ENCODE results near the gene USP46.

USP46 gene

GRCh38 chr4:52621567-52621966 is 37.5 kb downstream of the USP46 start:
- H4K20me1 ChIP-seq (ENCODE audit: insufficient read depth), result no peaks in the 10 kb centered on the region
- no peaks in the 10 kb centered on the region for H3K36me3 ChIP-seq (ENCODE audit: insufficient read depth)
- no peaks in the 10 kb centered on the region for H3K79me2 ChIP-seq (ENCODE audit: insufficient read depth, low read depth)
- H2AFZ ChIP-seq (ENCODE audit: low read depth), result no peak overlapping the region
- H3K27ac ChIP-seq, result no peak overlapping the region
- no peak overlapping the region for H3K4me3 ChIP-seq (IDR thresholded peaks at IDR 0.05; ENCODE audit: insufficient read depth, low read depth, low read length)
- H3K27me3 ChIP-seq (ENCODE audit: insufficient read depth, low read depth), result no peaks in the 10 kb centered on the region
- H3K4me2 ChIP-seq, result no peak overlapping the region
- H3K4me1 ChIP-seq (ENCODE audit: low read depth, poor library complexity, severe bottlenecking), result no peaks in the 10 kb centered on the region
- no peak overlapping the region for H3K9ac ChIP-seq
- TF ChIP-seq, protein P1, sequence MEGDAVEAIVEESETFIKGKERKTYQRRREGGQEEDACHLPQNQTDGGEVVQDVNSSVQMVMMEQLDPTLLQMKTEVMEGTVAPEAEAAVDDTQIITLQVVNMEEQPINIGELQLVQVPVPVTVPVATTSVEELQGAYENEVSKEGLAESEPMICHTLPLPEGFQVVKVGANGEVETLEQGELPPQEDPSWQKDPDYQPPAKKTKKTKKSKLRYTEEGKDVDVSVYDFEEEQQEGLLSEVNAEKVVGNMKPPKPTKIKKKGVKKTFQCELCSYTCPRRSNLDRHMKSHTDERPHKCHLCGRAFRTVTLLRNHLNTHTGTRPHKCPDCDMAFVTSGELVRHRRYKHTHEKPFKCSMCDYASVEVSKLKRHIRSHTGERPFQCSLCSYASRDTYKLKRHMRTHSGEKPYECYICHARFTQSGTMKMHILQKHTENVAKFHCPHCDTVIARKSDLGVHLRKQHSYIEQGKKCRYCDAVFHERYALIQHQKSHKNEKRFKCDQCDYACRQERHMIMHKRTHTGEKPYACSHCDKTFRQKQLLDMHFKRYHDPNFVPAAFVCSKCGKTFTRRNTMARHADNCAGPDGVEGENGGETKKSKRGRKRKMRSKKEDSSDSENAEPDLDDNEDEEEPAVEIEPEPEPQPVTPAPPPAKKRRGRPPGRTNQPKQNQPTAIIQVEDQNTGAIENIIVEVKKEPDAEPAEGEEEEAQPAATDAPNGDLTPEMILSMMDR (conservative IDR thresholded peaks at IDR 0.05; ENCODE audit: low read depth, low read length), result no peak

GRCh38 chr4:52619591-52619931 is 39.5 kb downstream of the USP46 start:
- Histone ChIP-seq H3K79me2 (ENCODE audit: insufficient read depth, low read depth) (no peaks in the 10 kb centered on the region), H2AFZ (ENCODE audit: low read depth) (no peak overlapping the region), H3K36me3 (ENCODE audit: insufficient read depth) (no peaks in the 10 kb centered on the region), H3K9ac (no peak overlapping the region), H3K4me1 (ENCODE audit: low read depth, poor library complexity, severe bottlenecking) (no peaks in the 10 kb centered on the region), H3K4me3 (IDR thresholded peaks at IDR 0.05; ENCODE audit: insufficient read depth, low read depth, low read length) (no peak overlapping the region), H3K27ac (no peak overlapping the region), H3K27me3 (ENCODE audit: insufficient read depth, low read depth) (no peaks in the 10 kb centered on the region), H4K20me1 (ENCODE audit: insufficient read depth) (no peaks in the 10 kb centered on the region), H3K4me2 (no peak overlapping the region)
- TF ChIP-seq, protein P1 (conservative IDR thresholded peaks at IDR 0.05; ENCODE audit: low read depth, low read length), result no peak

DNA sequence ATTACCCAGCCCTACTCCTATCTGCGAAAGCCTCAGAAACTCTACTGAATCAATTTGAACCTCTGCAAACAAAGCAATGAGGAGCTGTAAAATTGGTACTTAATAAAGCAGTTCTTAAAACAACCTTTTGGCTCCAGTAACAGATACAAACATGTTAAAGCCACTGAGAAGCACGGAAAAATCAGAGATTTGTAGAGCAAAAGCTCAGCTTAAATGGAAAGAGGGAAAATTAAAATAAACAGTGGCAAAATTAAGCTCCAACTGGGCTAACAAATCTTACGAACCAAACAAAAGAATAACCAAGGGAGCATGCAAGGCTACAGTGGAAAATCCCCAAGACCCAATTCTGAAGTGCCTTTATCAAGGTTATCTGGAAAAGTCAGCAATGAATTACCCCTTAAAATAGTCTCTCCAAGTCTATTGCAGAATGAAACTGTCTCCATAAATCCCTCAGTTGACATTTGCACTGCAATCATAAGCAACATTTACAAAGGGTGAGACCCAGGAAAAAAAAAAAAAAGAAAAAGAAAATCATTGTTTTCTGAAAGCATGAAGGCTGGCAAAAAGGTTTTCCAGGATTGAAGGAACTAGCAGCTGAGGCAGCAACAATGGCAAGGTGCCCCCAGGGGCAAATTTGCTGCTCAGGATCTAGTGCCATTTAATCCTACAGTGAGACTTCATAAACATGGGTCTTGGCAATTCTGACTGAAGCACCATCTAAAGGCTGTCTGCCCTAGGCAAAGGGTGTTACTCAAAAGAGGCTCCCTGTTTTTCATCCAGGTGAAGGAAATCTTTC is 40.1 kb downstream of the USP46 start:
- TF ChIP-seq, protein P1 (conservative IDR thresholded peaks at IDR 0.05; ENCODE audit: low read depth, low read length), result no peak
- no peak overlapping the region for H3K9ac ChIP-seq
- no peaks in the 10 kb centered on the region for H3K27me3 ChIP-seq (ENCODE audit: insufficient read depth, low read depth)
- no peak overlapping the region for H3K4me2 ChIP-seq
- H3K27ac ChIP-seq, result no peak overlapping the region
- H3K4me3 ChIP-seq (IDR thresholded peaks at IDR 0.05; ENCODE audit: insufficient read depth, low read depth, low read length), result no peak overlapping the region
- H4K20me1 ChIP-seq (ENCODE audit: insufficient read depth), result no peaks in the 10 kb centered on the region
- H3K36me3 ChIP-seq (ENCODE audit: insufficient read depth), result no peaks in the 10 kb centered on the region; the same call in 1 of the 2 replicates
- no peaks in the 10 kb centered on the region for H3K79me2 ChIP-seq (ENCODE audit: insufficient read depth, low read depth)
- no peak overlapping the region for H2AFZ ChIP-seq (ENCODE audit: low read depth)
- no peaks in the 10 kb centered on the region for H3K4me1 ChIP-seq (ENCODE audit: low read depth, poor library complexity, severe bottlenecking)

DNA sequence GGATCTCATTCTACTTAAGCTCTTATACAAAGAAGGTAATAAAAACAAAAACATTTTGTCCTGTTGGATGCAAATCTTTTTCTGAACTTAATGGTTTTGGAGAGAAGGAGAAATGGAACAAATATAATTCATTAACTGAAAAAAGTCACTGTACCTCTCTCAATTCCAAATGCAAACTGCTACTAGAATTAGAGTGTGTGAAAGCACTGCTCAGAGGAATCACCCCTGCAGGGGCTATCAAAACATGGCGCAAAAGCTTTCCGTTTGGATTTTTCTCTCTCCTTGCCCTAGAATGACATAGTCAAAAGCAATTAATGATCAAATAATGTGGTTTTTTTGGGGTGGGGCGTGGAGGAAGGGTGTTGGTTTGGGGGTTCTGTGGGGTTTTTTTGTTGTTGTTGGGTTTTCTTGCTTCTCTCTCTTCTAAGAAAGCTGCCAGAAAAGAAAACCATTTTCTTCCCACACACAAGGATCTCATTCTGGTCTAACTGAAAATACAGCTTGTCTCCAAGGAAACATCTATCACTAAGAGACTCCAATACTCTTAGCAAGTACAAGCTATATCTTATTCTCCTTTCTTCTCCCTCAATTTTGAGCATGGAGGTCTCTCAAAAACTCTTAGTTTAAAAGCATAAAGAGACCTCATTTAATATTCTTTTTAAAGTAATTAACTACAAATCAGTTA is 41.6 kb downstream of the USP46 start:
- H4K20me1 ChIP-seq (ENCODE audit: insufficient read depth), result no peaks in the 10 kb centered on the region
- no peaks in the 10 kb centered on the region for H3K79me2 ChIP-seq (ENCODE audit: insufficient read depth, low read depth)
- H3K27me3 ChIP-seq (ENCODE audit: insufficient read depth, low read depth), result no peaks in the 10 kb centered on the region
- no peaks in the 10 kb centered on the region for H3K4me1 ChIP-seq (ENCODE audit: low read depth, poor library complexity, severe bottlenecking)
- H2AFZ ChIP-seq (ENCODE audit: low read depth), result no peak overlapping the region
- TF ChIP-seq, protein P1 (conservative IDR thresholded peaks at IDR 0.05; ENCODE audit: low read depth, low read length), result no peak
- H3K36me3 ChIP-seq (ENCODE audit: insufficient read depth), result no peaks in the 10 kb centered on the region; the same call in 1 of the 2 replicates
- H3K4me2 ChIP-seq, result no peak overlapping the region
- no peak overlapping the region for H3K9ac ChIP-seq
- no peak overlapping the region for H3K27ac ChIP-seq
- no peak overlapping the region for H3K4me3 ChIP-seq (IDR thresholded peaks at IDR 0.05; ENCODE audit: insufficient read depth, low read depth, low read length)
